Neural progenitor cell (in vitro differentiated cells): Measurements from ENCODE around the gene TMEM191B. TPM values are rescaled to one million over a fixed set of nuclear protein-coding genes. Genes with fewer than 3 reads are reported as not detected.
"Not testable (repeated sequence)": the region's sequence is repeated elsewhere in the genome, so short reads cannot be mapped to it uniquely, and the experiment has no call there.

Experiments
- DNase-seq: peaks from one replicate; pipeline ENCODE4 v3.0.0-alpha.2; 2016; ENCODE audit warnings: low spot score
- H2AFZ ChIP-seq: fragments of 200-600 bp; sonication (generic); replicated peaks from 2 replicates; pipeline ENCODE4 v1.6.1; 2016; ENCODE audit warnings: antibody characterized with exemption
- H3F3A ChIP-seq: fragments of 200-600 bp; sonication (generic); 2 replicates; pipeline ENCODE4 v1.6.1; 2016; ENCODE audit warnings: antibody characterized with exemption, low read depth
- H3K27ac ChIP-seq: fragments of 200-600 bp; sonication (generic); 2 replicates; pipeline ENCODE4 v1.5.1; 2016; ENCODE audit warnings: mild to moderate bottlenecking
- H3K27me3 ChIP-seq: fragments of 200-600 bp; sonication (generic); 2 replicates; pipeline ENCODE4 v1.6.1; 2016; ENCODE audit warnings: mild to moderate bottlenecking, moderate library complexity
- H3K36me3 ChIP-seq: fragments of 200-600 bp; sonication (generic); 2 replicates; pipeline ENCODE4 v1.5.1; 2016
- H3K4me1 ChIP-seq: fragments of 200-600 bp; sonication (generic); 2 replicates; pipeline ENCODE4 v1.6.1; 2016; ENCODE audit warnings: mixed run types
- H3K4me2 ChIP-seq: fragments of 200-600 bp; sonication (generic); 2 replicates; pipeline ENCODE4 v1.6.1; 2016
- H3K4me3 ChIP-seq: fragments of 200-600 bp; sonication (generic); 2 replicates; pipeline ENCODE4 v1.5.1; 2016
- H3K79me2 ChIP-seq: fragments of 200-600 bp; sonication (generic); 2 replicates; pipeline ENCODE4 v1.6.1; 2016; ENCODE audit warnings: low read depth
- H3K9ac ChIP-seq: fragments of 200-600 bp; sonication (generic); 2 replicates; pipeline ENCODE4 v1.6.1; 2016
- H3K9me3 ChIP-seq: fragments of 200-600 bp; sonication (generic); 2 replicates; pipeline ENCODE4 v1.5.1; 2016; ENCODE audit warnings: low read depth
- H4K20me1 ChIP-seq: fragments of 200-600 bp; sonication (generic); 2 replicates; pipeline ENCODE4 v1.6.1; 2016; ENCODE audit warnings: low read depth
- H3K27ac Mint-ChIP-seq: 3 replicates; pipeline ENCODE4 v1.8.0; 2021; ENCODE audit warnings: mixed read lengths
- H3K27me3 Mint-ChIP-seq: 2 replicates; pipeline ENCODE4 v1.8.0; 2022; ENCODE audit warnings: low read depth, mild to moderate bottlenecking, inconsistent platforms, moderate library complexity, mixed read lengths; ENCODE audit not compliant: insufficient read depth
- H3K36me3 Mint-ChIP-seq: 3 replicates; pipeline ENCODE4 v1.8.0; 2021; ENCODE audit warnings: mixed read lengths
- H3K4me1 Mint-ChIP-seq: 3 replicates; pipeline ENCODE4 v1.8.0; 2021; ENCODE audit warnings: mixed read lengths
- H3K4me3 Mint-ChIP-seq: 3 replicates; pipeline ENCODE4 v1.8.0; 2021; ENCODE audit warnings: mild to moderate bottlenecking, moderate library complexity, mixed read lengths
- H3K9me3 Mint-ChIP-seq: 3 replicates; pipeline ENCODE4 v1.8.0; 2020; ENCODE audit warnings: mixed read lengths
- total RNA-seq: library from RNA; depleted of rRNA; stranded (reverse); fragments of >200 nt; gene quantifications from 2 replicates; pipeline ENCODE4 v1.2.3, GENCODE V29; 2015; ENCODE audit warnings: low replicate concordance

TMEM191B gene
- 0.46 TPM in 1 of 2 replicates, not detected in the other for total RNA-seq

- H3K27me3 ChIP-seq, H3K79me2 ChIP-seq, H3F3A ChIP-seq, H3K9me3 ChIP-seq, H3K36me3 Mint-ChIP-seq, DNase-seq, H3K4me3 Mint-ChIP-seq, H3K27ac ChIP-seq, H4K20me1 ChIP-seq, H3K9ac ChIP-seq, H3K36me3 ChIP-seq, H3K27ac Mint-ChIP-seq, H3K4me1 ChIP-seq, H2AFZ ChIP-seq, H3K4me1 Mint-ChIP-seq, H3K27me3 Mint-ChIP-seq, H3K4me2 ChIP-seq, H3K9me3 Mint-ChIP-seq, H3K4me3 ChIP-seq: not testable (repeated sequence)
These were observed at the start of gene TMEM191B for GRCh38 chr22:18527752-18528596. TMEM191B (plus strand) TSS chr22:18527802; CDS start chr22:18527981, 179 bp downstream.

GRCh38 chr22:18496227-18496626 lies 31.4 kb upstream of the TMEM191B start:
- H3K4me3 Mint-ChIP-seq, H3K27ac ChIP-seq, H3K4me2 ChIP-seq, H3K27me3 Mint-ChIP-seq, H3K36me3 ChIP-seq, H4K20me1 ChIP-seq, H3K4me3 ChIP-seq, H3K79me2 ChIP-seq, H2AFZ ChIP-seq, H3K9ac ChIP-seq, H3K9me3 Mint-ChIP-seq, H3K4me1 ChIP-seq, H3K36me3 Mint-ChIP-seq, H3K4me1 Mint-ChIP-seq, DNase-seq, H3F3A ChIP-seq, H3K27ac Mint-ChIP-seq, H3K9me3 ChIP-seq, H3K27me3 ChIP-seq: not testable (repeated sequence)

- DNase-seq, H3K79me2 ChIP-seq, H3K27ac Mint-ChIP-seq, H2AFZ ChIP-seq, H3K4me1 Mint-ChIP-seq, H3K4me3 Mint-ChIP-seq, H4K20me1 ChIP-seq, H3K4me1 ChIP-seq, H3K9me3 Mint-ChIP-seq, H3K9me3 ChIP-seq, H3K36me3 ChIP-seq, H3F3A ChIP-seq, H3K36me3 Mint-ChIP-seq, H3K4me2 ChIP-seq, H3K27ac ChIP-seq, H3K27me3 ChIP-seq, H3K9ac ChIP-seq, H3K27me3 Mint-ChIP-seq, H3K4me3 ChIP-seq: not testable (repeated sequence)
These were observed 16.3 kb upstream of the TMEM191B start for GRCh38 chr22:18511327-18511726.

- not testable (repeated sequence) for H3K4me1 Mint-ChIP-seq, H3K79me2 ChIP-seq, H3K36me3 ChIP-seq, H3K27ac ChIP-seq, H3K27me3 ChIP-seq, H3K36me3 Mint-ChIP-seq, H3K9me3 ChIP-seq, H2AFZ ChIP-seq, H3K27ac Mint-ChIP-seq, H3K27me3 Mint-ChIP-seq, H3K4me1 ChIP-seq, H3K4me2 ChIP-seq, H3K4me3 Mint-ChIP-seq, H3F3A ChIP-seq, H4K20me1 ChIP-seq, DNase-seq, H3K4me3 ChIP-seq, H3K9me3 Mint-ChIP-seq, H3K9ac ChIP-seq
These were observed 15.2 kb upstream of the TMEM191B start for GRCh38 chr22:18512378-18512777.

- not testable (repeated sequence) for H3K9me3 ChIP-seq, H3K9ac ChIP-seq, H3K4me1 Mint-ChIP-seq, DNase-seq, H3K27me3 Mint-ChIP-seq, H3K27ac ChIP-seq, H3K4me2 ChIP-seq, H3K36me3 Mint-ChIP-seq, H3K4me1 ChIP-seq, H2AFZ ChIP-seq, H3K4me3 Mint-ChIP-seq, H4K20me1 ChIP-seq, H3K9me3 Mint-ChIP-seq, H3K79me2 ChIP-seq, H3K36me3 ChIP-seq, H3F3A ChIP-seq, H3K4me3 ChIP-seq, H3K27me3 ChIP-seq, H3K27ac Mint-ChIP-seq
These were observed 14.1 kb upstream of the TMEM191B start for GRCh38 chr22:18513454-18513853.

- H3K9me3 Mint-ChIP-seq, H3K9ac ChIP-seq, H3K79me2 ChIP-seq, H2AFZ ChIP-seq, H3K36me3 Mint-ChIP-seq, H3K27me3 ChIP-seq, H3K27me3 Mint-ChIP-seq, H3K4me1 Mint-ChIP-seq, H3K4me3 Mint-ChIP-seq, H3K4me2 ChIP-seq, H3K36me3 ChIP-seq, H3K4me1 ChIP-seq, H4K20me1 ChIP-seq, H3K9me3 ChIP-seq, H3K27ac Mint-ChIP-seq, H3F3A ChIP-seq, H3K27ac ChIP-seq, DNase-seq, H3K4me3 ChIP-seq: not testable (repeated sequence)
These were observed 9.5 kb upstream of the TMEM191B start, which contains the start of gene GGTLC3 for GRCh38 chr22:18518061-18518460. GGTLC3 (minus strand) TSS chr22:18518161; CDS start chr22:18517897, 264 bp downstream.

GRCh38 chr22:18522762-18523161 lies 4.8 kb upstream of the TMEM191B start:
- not testable (repeated sequence) for H3K4me1 Mint-ChIP-seq, H3K4me3 Mint-ChIP-seq, H3K9me3 ChIP-seq, H3K27me3 Mint-ChIP-seq, H3K9me3 Mint-ChIP-seq, H3K79me2 ChIP-seq, H3K27ac Mint-ChIP-seq, H3K4me2 ChIP-seq, H3K36me3 ChIP-seq, H4K20me1 ChIP-seq, DNase-seq, H3K27ac ChIP-seq, H3K4me1 ChIP-seq, H3K36me3 Mint-ChIP-seq, H3K27me3 ChIP-seq, H3K4me3 ChIP-seq, H3F3A ChIP-seq, H3K9ac ChIP-seq, H2AFZ ChIP-seq

- not testable (repeated sequence) for H3K36me3 Mint-ChIP-seq, H3K4me3 Mint-ChIP-seq
These were observed 4.3 kb upstream of the TMEM191B start for GRCh38 chr22:18523328-18523727.

More at GRCh38 chr22:18523328-18523727, 4.3 kb upstream of the TMEM191B start:
- not testable (repeated sequence) for H3K27ac Mint-ChIP-seq, H3K9me3 Mint-ChIP-seq, H2AFZ ChIP-seq, H3K4me1 ChIP-seq, H3K9me3 ChIP-seq, H3K4me3 ChIP-seq, H4K20me1 ChIP-seq, H3K4me1 Mint-ChIP-seq, H3K9ac ChIP-seq, H3K4me2 ChIP-seq, H3K27me3 Mint-ChIP-seq, H3K27ac ChIP-seq, H3K27me3 ChIP-seq, H3K79me2 ChIP-seq, DNase-seq, H3K36me3 ChIP-seq, H3F3A ChIP-seq
